ENCODE measurements around the gene TBC1D22A.

GRCh38 chr22:46746620-46747019 is 15.8 kb upstream of the TBC1D22A start:
- no peak for TF ChIP-seq POLR2A (IDR thresholded peaks at IDR 0.05)
- no peak for TF ChIP-seq CTCF (IDR thresholded peaks at IDR 0.05)

All from heart left ventricle (tissue), 13 donors.